ENCODE results near the gene ESRRG.

ESRRG gene

DNA sequence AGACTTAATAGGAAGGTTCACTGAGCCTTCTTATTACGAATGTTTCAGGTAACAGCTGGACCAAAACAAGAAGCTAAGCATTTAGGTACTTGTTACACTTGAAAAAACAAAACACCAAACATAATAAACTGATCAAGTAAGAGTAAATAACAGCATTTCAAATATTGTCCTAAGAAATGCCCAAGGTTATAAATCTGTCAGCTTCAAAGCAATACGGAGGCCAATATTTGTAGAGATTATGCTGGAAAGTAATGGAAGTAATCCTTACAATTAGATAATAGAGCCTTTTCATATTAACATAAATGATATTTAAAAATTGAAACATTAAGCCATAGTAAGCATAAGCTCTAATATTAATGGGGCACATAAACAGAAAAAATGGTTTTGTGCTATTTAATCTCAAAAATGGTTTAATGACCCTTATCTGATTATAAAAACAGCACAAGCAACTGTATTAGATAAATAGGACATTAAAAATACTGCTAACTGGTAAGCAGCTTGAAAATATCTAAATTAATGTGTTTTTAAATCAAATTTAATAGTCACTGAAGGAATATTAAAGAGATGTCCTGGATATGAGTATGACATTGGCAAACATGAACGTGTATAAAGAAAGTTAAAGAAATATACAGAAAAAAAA lies 256.9 kb downstream of the ESRRG start:
- H3K27me3 ChIP-seq (ENCODE audit: insufficient read depth, low read length): no peaks in the 10 kb centered on the region
- H3K9me3 ChIP-seq (ENCODE audit: low read length): no peaks in the 10 kb centered on the region
- TF ChIP-seq, protein P1, sequence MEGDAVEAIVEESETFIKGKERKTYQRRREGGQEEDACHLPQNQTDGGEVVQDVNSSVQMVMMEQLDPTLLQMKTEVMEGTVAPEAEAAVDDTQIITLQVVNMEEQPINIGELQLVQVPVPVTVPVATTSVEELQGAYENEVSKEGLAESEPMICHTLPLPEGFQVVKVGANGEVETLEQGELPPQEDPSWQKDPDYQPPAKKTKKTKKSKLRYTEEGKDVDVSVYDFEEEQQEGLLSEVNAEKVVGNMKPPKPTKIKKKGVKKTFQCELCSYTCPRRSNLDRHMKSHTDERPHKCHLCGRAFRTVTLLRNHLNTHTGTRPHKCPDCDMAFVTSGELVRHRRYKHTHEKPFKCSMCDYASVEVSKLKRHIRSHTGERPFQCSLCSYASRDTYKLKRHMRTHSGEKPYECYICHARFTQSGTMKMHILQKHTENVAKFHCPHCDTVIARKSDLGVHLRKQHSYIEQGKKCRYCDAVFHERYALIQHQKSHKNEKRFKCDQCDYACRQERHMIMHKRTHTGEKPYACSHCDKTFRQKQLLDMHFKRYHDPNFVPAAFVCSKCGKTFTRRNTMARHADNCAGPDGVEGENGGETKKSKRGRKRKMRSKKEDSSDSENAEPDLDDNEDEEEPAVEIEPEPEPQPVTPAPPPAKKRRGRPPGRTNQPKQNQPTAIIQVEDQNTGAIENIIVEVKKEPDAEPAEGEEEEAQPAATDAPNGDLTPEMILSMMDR (IDR thresholded peaks at IDR 0.05; ENCODE audit: low read length): no peak
- no peak for TF ChIP-seq EZH2 (IDR thresholded peaks at IDR 0.05; ENCODE audit: borderline replicate concordance, low read length)
- no peaks in the 10 kb centered on the region for H3K4me1 ChIP-seq (ENCODE audit: insufficient read depth, low read length, severe bottlenecking)
- no peaks in the 10 kb centered on the region for H4K20me1 ChIP-seq (ENCODE audit: insufficient read depth, low read length)
- H3K79me2 ChIP-seq (ENCODE audit: insufficient read depth, low read length): no peaks in the 10 kb centered on the region
- H3K4me3 ChIP-seq (ENCODE audit: low read depth, low read length, poor library complexity, severe bottlenecking): no peak overlapping the region
- H2AFZ ChIP-seq (ENCODE audit: low read length): no peak overlapping the region
- H3K9me2 ChIP-seq (ENCODE audit: low read depth, low read length): no peaks in the 10 kb centered on the region
- H3K36me3 ChIP-seq (ENCODE audit: insufficient read depth, low read length): no peaks in the 10 kb centered on the region
- H3F3A ChIP-seq (ENCODE audit: insufficient read depth, low read length): no peaks in the 10 kb centered on the region
- no peak overlapping the region for H3K4me2 ChIP-seq (ENCODE audit: low read length)
- H3K27ac ChIP-seq (ENCODE audit: low read depth, low read length, poor library complexity, severe bottlenecking): no peak overlapping the region
- H3K9ac ChIP-seq (ENCODE audit: low read length): no peak overlapping the region

DNA sequence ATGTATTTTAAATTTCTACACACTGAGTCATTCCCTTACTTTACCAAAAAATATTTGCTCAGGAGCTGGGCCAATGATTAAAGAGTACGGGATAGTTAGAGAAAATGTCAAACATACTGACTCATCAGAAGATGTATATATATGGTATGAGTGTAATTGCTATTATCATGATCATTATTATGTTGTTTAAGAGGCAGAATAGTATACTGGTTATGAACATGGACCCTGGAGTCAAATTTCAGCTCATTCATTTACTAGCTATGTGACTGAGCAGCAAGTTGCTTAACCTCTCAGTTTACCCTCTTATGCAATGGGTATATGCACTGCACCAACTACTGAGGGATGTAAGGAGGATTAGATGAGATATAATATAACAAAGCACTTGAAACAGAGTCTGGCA lies 258.7 kb downstream of the ESRRG start:
- Histone ChIP-seq H3K27ac (ENCODE audit: low read depth, low read length, poor library complexity, severe bottlenecking) (no peak overlapping the region), H3K9me3 (ENCODE audit: low read length) (no peaks in the 10 kb centered on the region), H3K4me2 (ENCODE audit: low read length) (no peak overlapping the region), H3F3A (ENCODE audit: insufficient read depth, low read length) (no peaks in the 10 kb centered on the region), H4K20me1 (ENCODE audit: insufficient read depth, low read length) (no peaks in the 10 kb centered on the region), H3K79me2 (ENCODE audit: insufficient read depth, low read length) (no peaks in the 10 kb centered on the region), H3K4me1 (ENCODE audit: insufficient read depth, low read length, severe bottlenecking) (no peaks in the 10 kb centered on the region), H3K4me3 (ENCODE audit: low read depth, low read length, poor library complexity, severe bottlenecking) (no peak overlapping the region), H3K27me3 (ENCODE audit: insufficient read depth, low read length) (no peaks in the 10 kb centered on the region), H2AFZ (ENCODE audit: low read length) (no peak overlapping the region), H3K36me3 (ENCODE audit: insufficient read depth, low read length) (no peaks in the 10 kb centered on the region), H3K9ac (ENCODE audit: low read length) (no peak overlapping the region), H3K9me2 (ENCODE audit: low read depth, low read length) (no peaks in the 10 kb centered on the region)
- no peak for TF ChIP-seq EZH2 (IDR thresholded peaks at IDR 0.05; ENCODE audit: borderline replicate concordance, low read length)
- TF ChIP-seq, protein P1 (IDR thresholded peaks at IDR 0.05; ENCODE audit: low read length): no peak

DNA sequence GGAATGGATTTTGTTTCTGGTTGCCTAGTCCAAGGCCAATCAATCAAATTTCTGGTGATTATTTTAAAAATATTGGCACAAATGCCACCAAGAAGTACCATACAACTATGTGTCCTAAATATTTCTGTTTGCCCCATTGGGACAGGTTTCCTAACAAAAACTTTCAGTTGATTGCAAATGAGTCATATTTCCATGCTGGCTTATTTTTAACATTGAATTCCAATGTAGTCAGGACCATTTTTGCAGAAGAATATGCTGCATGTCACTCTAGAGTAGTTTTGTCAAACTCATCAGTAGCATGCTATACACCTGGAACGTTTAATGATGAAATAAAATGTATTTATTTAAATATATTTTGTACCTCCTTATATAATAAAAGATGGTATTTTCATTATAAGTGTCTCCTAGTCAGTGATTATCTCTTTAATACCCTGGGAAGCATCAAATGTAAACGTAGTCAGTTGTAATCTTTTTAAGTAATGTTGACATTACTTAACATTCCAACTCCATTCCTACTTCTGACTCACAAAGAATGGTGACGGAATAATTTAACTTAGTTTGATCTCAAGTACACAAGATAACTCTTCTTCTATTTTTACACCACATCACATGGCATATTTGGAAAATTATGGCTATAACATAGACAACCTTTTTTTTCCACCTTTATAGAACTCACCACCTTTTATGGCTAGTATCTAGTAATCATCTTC lies 261.0 kb downstream of the ESRRG start:
- Histone ChIP-seq H3K9ac (ENCODE audit: low read length) (no peak overlapping the region), H3K9me3 (ENCODE audit: low read length) (no peaks in the 10 kb centered on the region), H2AFZ (ENCODE audit: low read length) (no peak overlapping the region), H3F3A (ENCODE audit: insufficient read depth, low read length) (no peaks in the 10 kb centered on the region), H3K9me2 (ENCODE audit: low read depth, low read length) (no peaks in the 10 kb centered on the region), H3K36me3 (ENCODE audit: insufficient read depth, low read length) (no peaks in the 10 kb centered on the region), H3K4me3 (ENCODE audit: low read depth, low read length, poor library complexity, severe bottlenecking) (no peak overlapping the region), H4K20me1 (ENCODE audit: insufficient read depth, low read length) (no peaks in the 10 kb centered on the region), H3K4me1 (ENCODE audit: insufficient read depth, low read length, severe bottlenecking) (no peaks in the 10 kb centered on the region), H3K4me2 (ENCODE audit: low read length) (no peak overlapping the region), H3K27me3 (ENCODE audit: insufficient read depth, low read length) (no peaks in the 10 kb centered on the region), H3K79me2 (ENCODE audit: insufficient read depth, low read length) (no peaks in the 10 kb centered on the region), H3K27ac (ENCODE audit: low read depth, low read length, poor library complexity, severe bottlenecking) (no peak overlapping the region)
- no peak for TF ChIP-seq EZH2 (IDR thresholded peaks at IDR 0.05; ENCODE audit: borderline replicate concordance, low read length)
- TF ChIP-seq, protein P1 (IDR thresholded peaks at IDR 0.05; ENCODE audit: low read length): no peak

Measured in OCI-LY1 (cell line).